SK-N-SH treated with all-trans-retinoic acid at 6 μM for 48 hours (cell line): ENCODE results near the gene RSKR.

ENCODE experiments used
- ATAC-seq: fragments of 200-7000 bp; cut with Tn5 transposase; 3 replicates; pipeline ENCODE4 v1.9.1; 2020; ENCODE audit warnings: mild to moderate bottlenecking, moderate library complexity
- ARNTL ChIP-seq: fragments of 450-650 bp; formaldehyde crosslinking; IDR thresholded peaks from 2 replicates; pipeline ENCODE4 v1.5.0; 2020; ENCODE audit warnings: low read depth, mild to moderate bottlenecking, moderate library complexity, borderline replicate concordance
- BACH2 ChIP-seq: fragments of 250-450 bp; sonication (Bioruptor Pico); IDR thresholded peaks from 2 replicates; pipeline ENCODE4 v1.9.0; 2021; ENCODE audit warnings: mild to moderate bottlenecking, borderline replicate concordance
- CSDC2 ChIP-seq: fragments of 250-450 bp; sonication (Bioruptor Pico); IDR thresholded peaks from 2 replicates; pipeline ENCODE4 v1.5.0; 2020; ENCODE audit warnings: mild to moderate bottlenecking, moderate library complexity
- ESRRG ChIP-seq: fragments of 250-450 bp; sonication (Bioruptor Pico); IDR thresholded peaks from 2 replicates; pipeline ENCODE4 v1.6.1; 2021; ENCODE audit warnings: mild to moderate bottlenecking
- GLIS3 ChIP-seq: fragments of 250-450 bp; sonication (Bioruptor Pico); IDR thresholded peaks from 2 replicates; pipeline ENCODE4 v1.5.0; 2020; ENCODE audit warnings: mild to moderate bottlenecking, moderate library complexity
- ISL1 ChIP-seq: fragments of 250-450 bp; sonication (Bioruptor Pico); IDR thresholded peaks from 2 replicates; pipeline ENCODE4 v2.1.2; 2022; ENCODE audit warnings: mild to moderate bottlenecking, moderate library complexity
- PPARA ChIP-seq: fragments of 250-450 bp; sonication (Bioruptor Pico); IDR thresholded peaks from 2 replicates; pipeline ENCODE4 v1.5.0; 2020; ENCODE audit warnings: mild to moderate bottlenecking, borderline replicate concordance
- RARB ChIP-seq: fragments of 250-450 bp; sonication (Bioruptor Pico); IDR thresholded peaks from 2 replicates; pipeline ENCODE4 v1.8.0; 2021; ENCODE audit warnings: mild to moderate bottlenecking, moderate library complexity
- SNAI2 ChIP-seq: fragments of 250-450 bp; sonication (Bioruptor Pico); IDR thresholded peaks from 2 replicates; pipeline ENCODE4 v1.5.0; 2020; ENCODE audit warnings: mild to moderate bottlenecking, moderate library complexity
- TCF4 ChIP-seq: fragments of 250-450 bp; sonication (Bioruptor Pico); IDR thresholded peaks from 2 replicates; pipeline ENCODE4 v1.8.0; 2021; ENCODE audit warnings: mild to moderate bottlenecking, moderate library complexity, borderline replicate concordance
- TOX ChIP-seq: fragments of 250-450 bp; sonication (Bioruptor Pico); IDR thresholded peaks from 2 replicates; pipeline ENCODE4 v1.8.0; 2021; ENCODE audit warnings: mild to moderate bottlenecking, moderate library complexity, borderline replicate concordance
- ZFP3 ChIP-seq: fragments of 250-450 bp; sonication (Bioruptor Pico); IDR thresholded peaks from 2 replicates; pipeline ENCODE4 v1.5.0; 2020; ENCODE audit warnings: mild to moderate bottlenecking, moderate library complexity
- ZNF70 ChIP-seq: fragments of 450-650 bp; formaldehyde crosslinking; IDR thresholded peaks from 2 replicates; pipeline ENCODE4 v1.5.0; 2020; ENCODE audit warnings: mild to moderate bottlenecking, moderate library complexity
- ZNF8 ChIP-seq: fragments of 450-650 bp; formaldehyde crosslinking; IDR thresholded peaks from 2 replicates; pipeline ENCODE4 v1.5.0; 2020; ENCODE audit warnings: mild to moderate bottlenecking, moderate library complexity
- TF ChIP-seq, protein P1 (sequence below): fragments of 250-450 bp; sonication (Bioruptor Pico); IDR thresholded peaks from 2 replicates; pipeline ENCODE4 v1.5.1; 2021; ENCODE audit warnings: mild to moderate bottlenecking, moderate library complexity
- TF ChIP-seq, protein P2 (sequence below): fragments of 250-450 bp; sonication (Bioruptor Pico); IDR thresholded peaks from 2 replicates; pipeline ENCODE4 v1.5.1; 2020; ENCODE audit warnings: low read depth, mild to moderate bottlenecking, moderate library complexity
- TF ChIP-seq, protein P3 (sequence below): fragments of 250-450 bp; sonication (Bioruptor Pico); IDR thresholded peaks from 2 replicates; pipeline ENCODE4 v1.8.0; 2020; ENCODE audit warnings: mild to moderate bottlenecking, moderate library complexity, borderline replicate concordance
- TF ChIP-seq, protein P4 (sequence below): fragments of 250-450 bp; sonication (Bioruptor Pico); IDR thresholded peaks from 2 replicates; pipeline ENCODE4 v1.8.0; 2021; ENCODE audit warnings: low read depth, mild to moderate bottlenecking, moderate library complexity, borderline replicate concordance
- TF ChIP-seq, protein P5 (sequence below): fragments of 250-450 bp; sonication (Bioruptor Pico); IDR thresholded peaks from 2 replicates; pipeline ENCODE4 v1.5.0; 2020; ENCODE audit warnings: mild to moderate bottlenecking, moderate library complexity

Gene RSKR, protein sequence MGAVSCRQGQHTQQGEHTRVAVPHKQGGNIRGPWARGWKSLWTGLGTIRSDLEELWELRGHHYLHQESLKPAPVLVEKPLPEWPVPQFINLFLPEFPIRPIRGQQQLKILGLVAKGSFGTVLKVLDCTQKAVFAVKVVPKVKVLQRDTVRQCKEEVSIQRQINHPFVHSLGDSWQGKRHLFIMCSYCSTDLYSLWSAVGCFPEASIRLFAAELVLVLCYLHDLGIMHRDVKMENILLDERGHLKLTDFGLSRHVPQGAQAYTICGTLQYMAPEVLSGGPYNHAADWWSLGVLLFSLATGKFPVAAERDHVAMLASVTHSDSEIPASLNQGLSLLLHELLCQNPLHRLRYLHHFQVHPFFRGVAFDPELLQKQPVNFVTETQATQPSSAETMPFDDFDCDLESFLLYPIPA

DNA sequence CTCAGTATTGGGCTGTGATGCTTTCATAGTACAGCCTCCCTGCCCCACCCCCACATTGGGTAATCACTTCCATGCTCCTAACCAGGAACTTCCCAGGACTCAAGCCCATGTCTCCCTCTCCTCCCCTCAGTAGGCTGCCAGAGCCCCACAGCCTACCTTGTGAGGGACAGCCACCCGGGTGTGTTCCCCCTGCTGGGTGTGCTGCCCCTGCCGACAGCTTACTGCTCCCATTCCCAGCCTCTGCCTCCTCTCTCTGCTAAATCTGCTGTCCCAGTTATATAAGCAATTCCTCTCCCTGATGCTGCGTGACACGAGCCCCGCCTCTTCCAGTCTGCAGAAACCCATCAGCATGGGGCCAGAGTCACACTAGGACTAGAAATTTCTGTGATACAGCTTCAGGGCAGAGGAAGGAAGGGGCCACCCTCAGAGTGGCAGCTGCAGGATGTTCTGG is at the start of gene RSKR:
TSS of gene RSKR (minus strand) at position 255 of the 451 bp plus-strand sequence. CDS start at position 231, 24 bp downstream.
- TF ChIP-seq ZNF70 (CRISPR knock-in tag) = no peak
- no peak for TF ChIP-seq BACH2
- TF ChIP-seq ARNTL (CRISPR knock-in tag) = no peak
- no peak for TF ChIP-seq ISL1 (CRISPR knock-in tag)
- no peak for TF ChIP-seq RARB
- TF ChIP-seq, protein P1, sequence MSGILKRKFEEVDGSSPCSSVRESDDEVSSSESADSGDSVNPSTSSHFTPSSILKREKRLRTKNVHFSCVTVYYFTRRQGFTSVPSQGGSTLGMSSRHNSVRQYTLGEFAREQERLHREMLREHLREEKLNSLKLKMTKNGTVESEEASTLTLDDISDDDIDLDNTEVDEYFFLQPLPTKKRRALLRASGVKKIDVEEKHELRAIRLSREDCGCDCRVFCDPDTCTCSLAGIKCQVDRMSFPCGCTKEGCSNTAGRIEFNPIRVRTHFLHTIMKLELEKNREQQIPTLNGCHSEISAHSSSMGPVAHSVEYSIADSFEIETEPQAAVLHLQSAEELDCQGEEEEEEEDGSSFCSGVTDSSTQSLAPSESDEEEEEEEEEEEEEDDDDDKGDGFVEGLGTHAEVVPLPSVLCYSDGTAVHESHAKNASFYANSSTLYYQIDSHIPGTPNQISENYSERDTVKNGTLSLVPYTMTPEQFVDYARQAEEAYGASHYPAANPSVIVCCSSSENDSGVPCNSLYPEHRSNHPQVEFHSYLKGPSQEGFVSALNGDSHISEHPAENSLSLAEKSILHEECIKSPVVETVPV (CRISPR knock-in tag) = no peak
- no peak for TF ChIP-seq PPARA
- TF ChIP-seq CSDC2 (CRISPR knock-in tag) = no peak
- no peak for TF ChIP-seq GLIS3 (CRISPR knock-in tag)
- TF ChIP-seq TCF4 = no peak
- TF ChIP-seq, protein P2, sequence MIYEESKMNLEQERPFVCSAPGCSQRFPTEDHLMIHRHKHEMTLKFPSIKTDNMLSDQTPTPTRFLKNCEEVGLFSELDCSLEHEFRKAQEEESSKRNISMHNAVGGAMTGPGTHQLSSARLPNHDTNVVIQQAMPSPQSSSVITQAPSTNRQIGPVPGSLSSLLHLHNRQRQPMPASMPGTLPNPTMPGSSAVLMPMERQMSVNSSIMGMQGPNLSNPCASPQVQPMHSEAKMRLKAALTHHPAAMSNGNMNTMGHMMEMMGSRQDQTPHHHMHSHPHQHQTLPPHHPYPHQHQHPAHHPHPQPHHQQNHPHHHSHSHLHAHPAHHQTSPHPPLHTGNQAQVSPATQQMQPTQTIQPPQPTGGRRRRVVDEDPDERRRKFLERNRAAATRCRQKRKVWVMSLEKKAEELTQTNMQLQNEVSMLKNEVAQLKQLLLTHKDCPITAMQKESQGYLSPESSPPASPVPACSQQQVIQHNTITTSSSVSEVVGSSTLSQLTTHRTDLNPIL (CRISPR knock-in tag) = no peak
- ATAC-seq = no peak

DNA sequence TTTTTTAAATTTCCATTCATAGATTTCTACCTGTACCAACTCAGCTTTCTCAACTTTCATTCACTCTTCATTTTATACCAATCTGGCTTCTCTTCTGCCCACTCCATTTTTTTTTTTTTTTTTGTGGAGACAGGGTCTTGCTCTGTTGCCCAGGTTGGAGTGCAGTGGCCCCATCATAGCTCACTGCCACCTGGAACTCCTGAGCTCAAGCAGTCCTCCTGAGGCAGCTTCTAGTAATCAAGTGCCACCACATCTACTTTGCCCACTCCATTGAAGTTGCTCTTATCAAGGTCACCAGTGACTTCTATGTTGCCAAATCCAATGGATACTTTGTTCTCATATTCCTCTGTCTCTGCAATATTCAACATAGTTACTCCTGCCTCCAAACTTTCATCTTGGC is 49.7 kb upstream of the RSKR start:
- ATAC-seq = no peak
- TF ChIP-seq, protein P1 (CRISPR knock-in tag) = no peak
- TF ChIP-seq ZNF70 (CRISPR knock-in tag) = no peak
- no peak for TF ChIP-seq ESRRG (CRISPR knock-in tag)
- TF ChIP-seq, protein P2 (CRISPR knock-in tag) = no peak
- TF ChIP-seq, protein P3, sequence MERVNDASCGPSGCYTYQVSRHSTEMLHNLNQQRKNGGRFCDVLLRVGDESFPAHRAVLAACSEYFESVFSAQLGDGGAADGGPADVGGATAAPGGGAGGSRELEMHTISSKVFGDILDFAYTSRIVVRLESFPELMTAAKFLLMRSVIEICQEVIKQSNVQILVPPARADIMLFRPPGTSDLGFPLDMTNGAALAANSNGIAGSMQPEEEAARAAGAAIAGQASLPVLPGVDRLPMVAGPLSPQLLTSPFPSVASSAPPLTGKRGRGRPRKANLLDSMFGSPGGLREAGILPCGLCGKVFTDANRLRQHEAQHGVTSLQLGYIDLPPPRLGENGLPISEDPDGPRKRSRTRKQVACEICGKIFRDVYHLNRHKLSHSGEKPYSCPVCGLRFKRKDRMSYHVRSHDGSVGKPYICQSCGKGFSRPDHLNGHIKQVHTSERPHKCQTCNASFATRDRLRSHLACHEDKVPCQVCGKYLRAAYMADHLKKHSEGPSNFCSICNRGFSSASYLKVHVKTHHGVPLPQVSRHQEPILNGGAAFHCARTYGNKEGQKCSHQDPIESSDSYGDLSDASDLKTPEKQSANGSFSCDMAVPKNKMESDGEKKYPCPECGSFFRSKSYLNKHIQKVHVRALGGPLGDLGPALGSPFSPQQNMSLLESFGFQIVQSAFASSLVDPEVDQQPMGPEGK (CRISPR knock-in tag) = no peak
- no peak for TF ChIP-seq TCF4
- TF ChIP-seq, protein P4, sequence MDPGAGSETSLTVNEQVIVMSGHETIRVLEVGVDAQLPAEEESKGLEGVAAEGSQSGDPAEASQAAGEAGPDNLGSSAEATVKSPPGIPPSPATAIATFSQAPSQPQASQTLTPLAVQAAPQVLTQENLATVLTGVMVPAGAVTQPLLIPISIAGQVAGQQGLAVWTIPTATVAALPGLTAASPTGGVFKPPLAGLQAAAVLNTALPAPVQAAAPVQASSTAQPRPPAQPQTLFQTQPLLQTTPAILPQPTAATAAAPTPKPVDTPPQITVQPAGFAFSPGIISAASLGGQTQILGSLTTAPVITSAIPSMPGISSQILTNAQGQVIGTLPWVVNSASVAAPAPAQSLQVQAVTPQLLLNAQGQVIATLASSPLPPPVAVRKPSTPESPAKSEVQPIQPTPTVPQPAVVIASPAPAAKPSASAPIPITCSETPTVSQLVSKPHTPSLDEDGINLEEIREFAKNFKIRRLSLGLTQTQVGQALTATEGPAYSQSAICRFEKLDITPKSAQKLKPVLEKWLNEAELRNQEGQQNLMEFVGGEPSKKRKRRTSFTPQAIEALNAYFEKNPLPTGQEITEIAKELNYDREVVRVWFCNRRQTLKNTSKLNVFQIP (CRISPR knock-in tag) = no peak
- TF ChIP-seq TOX = no peak
- TF ChIP-seq, protein P5, sequence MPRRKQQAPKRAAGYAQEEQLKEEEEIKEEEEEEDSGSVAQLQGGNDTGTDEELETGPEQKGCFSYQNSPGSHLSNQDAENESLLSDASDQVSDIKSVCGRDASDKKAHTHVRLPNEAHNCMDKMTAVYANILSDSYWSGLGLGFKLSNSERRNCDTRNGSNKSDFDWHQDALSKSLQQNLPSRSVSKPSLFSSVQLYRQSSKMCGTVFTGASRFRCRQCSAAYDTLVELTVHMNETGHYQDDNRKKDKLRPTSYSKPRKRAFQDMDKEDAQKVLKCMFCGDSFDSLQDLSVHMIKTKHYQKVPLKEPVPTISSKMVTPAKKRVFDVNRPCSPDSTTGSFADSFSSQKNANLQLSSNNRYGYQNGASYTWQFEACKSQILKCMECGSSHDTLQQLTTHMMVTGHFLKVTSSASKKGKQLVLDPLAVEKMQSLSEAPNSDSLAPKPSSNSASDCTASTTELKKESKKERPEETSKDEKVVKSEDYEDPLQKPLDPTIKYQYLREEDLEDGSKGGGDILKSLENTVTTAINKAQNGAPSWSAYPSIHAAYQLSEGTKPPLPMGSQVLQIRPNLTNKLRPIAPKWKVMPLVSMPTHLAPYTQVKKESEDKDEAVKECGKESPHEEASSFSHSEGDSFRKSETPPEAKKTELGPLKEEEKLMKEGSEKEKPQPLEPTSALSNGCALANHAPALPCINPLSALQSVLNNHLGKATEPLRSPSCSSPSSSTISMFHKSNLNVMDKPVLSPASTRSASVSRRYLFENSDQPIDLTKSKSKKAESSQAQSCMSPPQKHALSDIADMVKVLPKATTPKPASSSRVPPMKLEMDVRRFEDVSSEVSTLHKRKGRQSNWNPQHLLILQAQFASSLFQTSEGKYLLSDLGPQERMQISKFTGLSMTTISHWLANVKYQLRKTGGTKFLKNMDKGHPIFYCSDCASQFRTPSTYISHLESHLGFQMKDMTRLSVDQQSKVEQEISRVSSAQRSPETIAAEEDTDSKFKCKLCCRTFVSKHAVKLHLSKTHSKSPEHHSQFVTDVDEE = no peak
- no peak for TF ChIP-seq PPARA
- no peak for TF ChIP-seq ZNF8 (CRISPR knock-in tag)
- TF ChIP-seq SNAI2 (CRISPR knock-in tag) = no peak
- no peak for TF ChIP-seq ISL1 (CRISPR knock-in tag)
- no peak for TF ChIP-seq ZFP3 (CRISPR knock-in tag)
